ENCODE measurements around the gene CD200R1. TPM values are rescaled to one million over a fixed set of nuclear protein-coding genes. Genes with fewer than 3 reads are reported as not detected.

CD200R1 gene
- total RNA-seq, 4 donors from 2014 or later: 0.76 to 1.4 (median 1.1) TPM

- Histone ChIP-seq H3K27me3 (no peaks in the 10 kb centered on the region), H3K27ac (no peak overlapping the region), H3K36me3 (no peaks in the 10 kb centered on the region), H3K4me1 (no peaks in the 10 kb centered on the region), H3K4me3 (no peak overlapping the region), H3K9me3 (no peaks in the 10 kb centered on the region)
- no peak for DNase-seq (ENCODE audit: low spot score in 2 of 2)
- 54% methylated on average over 2 of the region's 2 CpGs for WGBS
- TF ChIP-seq EP300 (IDR thresholded peaks at IDR 0.05): no peak
- TF ChIP-seq POLR2AphosphoS5 (IDR thresholded peaks at IDR 0.05): no peak
- TF ChIP-seq CTCF (IDR thresholded peaks at IDR 0.05): no peak
- no peak for TF ChIP-seq POLR2A (IDR thresholded peaks at IDR 0.05)
These were observed 8.3 kb downstream of the CD200R1 start for GRCh38 chr3:112966633-112967032.

- no peaks in the 10 kb centered on the region for H3K27me3 ChIP-seq
- no peaks in the 10 kb centered on the region for H3K36me3 ChIP-seq
- WGBS: 87% methylated on average over 6 of the region's 6 CpGs
- TF ChIP-seq CTCF (IDR thresholded peaks at IDR 0.05): no peak
- no peaks in the 10 kb centered on the region for H3K9me3 ChIP-seq
- H3K4me3 ChIP-seq: no peak overlapping the region
- H3K4me1 ChIP-seq: no peaks in the 10 kb centered on the region
- H3K27ac ChIP-seq: no peak overlapping the region
- no peak for DNase-seq (ENCODE audit: low spot score in 2 of 2)
These were observed 9.2 kb downstream of the CD200R1 start for GRCh38 chr3:112965656-112966055.

- no peak overlapping the region for H3K4me3 ChIP-seq
- no peaks in the 10 kb centered on the region for H3K27me3 ChIP-seq
- H3K4me1 ChIP-seq: peaks cover 3% of the 10 kb centered on the region
- H3K36me3 ChIP-seq: no peaks in the 10 kb centered on the region
- TF ChIP-seq EP300 (IDR thresholded peaks at IDR 0.05) (no peak), CTCF (IDR thresholded peaks at IDR 0.05) (no peak)
- no peaks in the 10 kb centered on the region for H3K9me3 ChIP-seq
- H3K27ac ChIP-seq: no peak overlapping the region
- no peak for DNase-seq (ENCODE audit: low spot score in 2 of 2)
These were observed 11.2 kb downstream of the CD200R1 start for GRCh38 chr3:112963683-112964082.

GRCh38 chr3:112958811-112959560 is 15.9 kb downstream of the CD200R1 start:
- Histone ChIP-seq H3K4me1 (peaks cover 3% of the 10 kb centered on the region), H3K36me3 (no peaks in the 10 kb centered on the region), H3K9me3 (no peaks in the 10 kb centered on the region), H3K27me3 (no peaks in the 10 kb centered on the region), H3K4me3 (peak overlapping the region; percentile 6), H3K27ac (peak overlapping the region; percentile 11)
- TF ChIP-seq CTCF (IDR thresholded peaks at IDR 0.05) (no peak), POLR2A (IDR thresholded peaks at IDR 0.05) (no peak), POLR2AphosphoS5 (IDR thresholded peaks at IDR 0.05) (no peak), EP300 (IDR thresholded peaks at IDR 0.05) (no peak)
- WGBS: 51% methylated on average over 6 of the region's 6 CpGs
- DNase-seq (ENCODE audit: low spot score in 2 of 2): no peak

- H3K9me3 ChIP-seq: no peaks in the 10 kb centered on the region
- no peaks in the 10 kb centered on the region for H3K36me3 ChIP-seq
- H3K27me3 ChIP-seq: no peaks in the 10 kb centered on the region
- peaks cover 3% of the 10 kb centered on the region for H3K4me1 ChIP-seq
- no peak overlapping the region for H3K27ac ChIP-seq
- DNase-seq (ENCODE audit: low spot score in 2 of 2): no peak
- no peak for TF ChIP-seq POLR2AphosphoS5 (IDR thresholded peaks at IDR 0.05)
- no peak for TF ChIP-seq POLR2A (IDR thresholded peaks at IDR 0.05)
- TF ChIP-seq CTCF (IDR thresholded peaks at IDR 0.05): no peak
- no peak for TF ChIP-seq EP300 (IDR thresholded peaks at IDR 0.05)
- no peak overlapping the region for H3K4me3 ChIP-seq
These were observed 18.6 kb downstream of the CD200R1 start for GRCh38 chr3:112956351-112956750.

All from suprapubic skin (tissue), 4 donors.